K562 (cell line): ENCODE results near the gene PLK4. TPM values are rescaled to one million over a fixed set of nuclear protein-coding genes. Genes with fewer than 3 reads are reported as not detected.
A peak's percentile ranks its signal among the peaks of the same experiment; 100 is the strongest.
"Not testable (repeated sequence)": the region's sequence is repeated elsewhere in the genome, so short reads cannot be mapped to it uniquely, and the experiment has no call there.

Experiments used
- ATAC-seq: fragments of 200-7000 bp; cut with Tn5 transposase; 3 replicates; pipeline ENCODE4 v1.9.1; 2020; ENCODE audit warnings: moderate library complexity
- BruUV-seq: library from RNA; stranded (reverse); fragments of 400-500 nt; replicated peaks from 2 replicates; lab custom pipeline; 2021; lab: Mats Ljungman, UMichigan
- CTCF ChIA-PET: fragments of 300-600 bp; formaldehyde crosslinking; extraction: SDS; loops from one replicate; lab custom pipeline; 2021; ENCODE audit warnings: low intra/inter-chr PET ratio; lab: Yijun Ruan, JAX
- POLR2A ChIA-PET: fragments of 300-600, 350-650 bp; sonication (Branson Sonifier 250); formaldehyde crosslinking; extraction: SDS; loops from one replicate; lab custom pipeline; 2021; ENCODE audit warnings: antibody characterized with exemption, inconsistent platforms; lab: Yijun Ruan, JAX
- DNase-seq, 4 experiments: peaks; one replicate each; pipeline versions ENCODE4 v3.0.0 to v3.0.0-alpha.2; 2011 to 2018; ENCODE audit warnings: low spot score in 3 of 4, mixed read lengths in 3 of 4; ENCODE audit errors: extremely low read depth in 1 of 4
- FAIRE-seq: peaks from 2 replicates; lab custom pipeline; 2011; peaks lifted over from hg19 to GRCh38; lab: Jason Lieb, UNC
- H2AFZ ChIP-seq: 2 replicates; pipeline ENCODE4 v1.6.0; 2011; ENCODE audit warnings: low read depth, low read length, control low read depth, inconsistent platforms
- H3K27ac ChIP-seq: fragments of 200-600 bp; 3 replicates; pipeline ENCODE4 v1.8.0; 2011; ENCODE audit warnings: low read depth, mild to moderate bottlenecking, control low read depth, inconsistent platforms, low read length, moderate library complexity, mixed read lengths; ENCODE audit errors: extremely low read depth
- H3K27me3 ChIP-seq, 2 experiments: fragments of 300-600 bp in 1 of 2; 2 replicates in 1 of 2; 3 replicates in 1 of 2; pipeline versions ENCODE4 v1.6.0 to v1.8.0; 2011; ENCODE audit warnings: inconsistent platforms in 2 of 2, low read length in 2 of 2, mild to moderate bottlenecking in 1 of 2, mixed read lengths in 1 of 2, moderate library complexity in 1 of 2; ENCODE audit not compliant: control insufficient read depth in 2 of 2, insufficient read depth in 2 of 2
- H3K36me3 ChIP-seq: fragments of 300-600 bp; 3 replicates; pipeline ENCODE4 v1.8.0; 2011; ENCODE audit warnings: mild to moderate bottlenecking, low read length, inconsistent platforms; ENCODE audit not compliant: control insufficient read depth, insufficient read depth
- H3K4me1 ChIP-seq, 2 experiments: fragments of 200-600 bp in 1 of 2; replicated peaks in 1 of 2; 2 replicates in 1 of 2; 3 replicates in 1 of 2; pipeline versions ENCODE4 v1.5.1 to v1.8.0; 2011; ENCODE audit warnings: inconsistent platforms in 2 of 2, low read length in 2 of 2, mild to moderate bottlenecking in 1 of 2, mixed read lengths in 1 of 2, moderate library complexity in 1 of 2; ENCODE audit not compliant: control insufficient read depth in 2 of 2, insufficient read depth in 2 of 2
- H3K4me2 ChIP-seq: 2 replicates; pipeline ENCODE4 v1.6.1; 2011; ENCODE audit warnings: low read length, control low read depth, inconsistent platforms, mixed read lengths; ENCODE audit not compliant: insufficient read depth
- H3K4me3 ChIP-seq: fragments of 200-600 bp; sonication (generic), shearing (Covaris generic); 2 replicates; pipeline ENCODE4 v1.5.1; 2016; ENCODE audit warnings: control low read depth, inconsistent platforms
- H3K79me2 ChIP-seq: fragments of 200-600 bp; 3 replicates; pipeline ENCODE4 v1.8.0; 2011; ENCODE audit warnings: low read length, inconsistent platforms; ENCODE audit not compliant: control insufficient read depth, insufficient read depth
- H3K9ac ChIP-seq, 2 experiments: 2 replicates each; pipeline versions ENCODE4 v1.6.0 to v1.6.1; 2011; ENCODE audit warnings: low read depth in 2 of 2, low read length in 2 of 2, control low read depth in 1 of 2, inconsistent platforms in 1 of 2, mild to moderate bottlenecking in 1 of 2, mixed read lengths in 1 of 2; ENCODE audit not compliant: insufficient read depth in 1 of 2
- H3K9me1 ChIP-seq: one replicate; pipeline ENCODE4 v1.6.0; 2011; ENCODE audit warnings: inconsistent platforms, mild to moderate bottlenecking, low read length, moderate library complexity; ENCODE audit not compliant: control insufficient read depth, insufficient read depth
- H3K9me3 ChIP-seq: replicated peaks from 2 replicates; pipeline ENCODE4 v1.5.1; 2011; ENCODE audit warnings: low read depth, low read length, inconsistent platforms; ENCODE audit not compliant: control insufficient read depth, insufficient read depth
- H4K20me1 ChIP-seq: replicated peaks from 2 replicates; pipeline ENCODE4 v1.6.1; 2011; ENCODE audit warnings: low read length, inconsistent platforms, mixed read lengths; ENCODE audit not compliant: control insufficient read depth, insufficient read depth
- BCOR ChIP-seq: fragments of 450-650 bp; IDR thresholded peaks from 2 replicates; pipeline ENCODE4 v1.6.1; 2016
- HDAC2 ChIP-seq: fragments of 450-650 bp; IDR thresholded peaks from 2 replicates; pipeline ENCODE4 v1.6.1; 2016; ENCODE audit warnings: mild to moderate bottlenecking
- KDM1A ChIP-seq, 2 experiments: fragments of 450-650 bp; IDR thresholded peaks; 2 replicates each; pipeline ENCODE4 v1.6.1; 2016; ENCODE audit warnings: mild to moderate bottlenecking in 2 of 2
- POLR2A ChIP-seq: fragments of 450-650 bp; conservative IDR thresholded peaks from 2 replicates; pipeline ENCODE4 v1.6.1; 2016
- RBM25 ChIP-seq: fragments of 200-400 bp; formaldehyde crosslinking; IDR thresholded peaks from 2 replicates; pipeline ENCODE4 v1.6.1; 2018; ENCODE audit warnings: low read length, low read depth, moderate library complexity; ENCODE audit not compliant: severe bottlenecking
- SMARCA5 ChIP-seq: fragments of 450-650 bp; IDR thresholded peaks from 2 replicates; pipeline ENCODE4 v1.6.1; 2016
- ZNF146 ChIP-seq: IDR thresholded peaks from one replicate; pipeline ENCODE4 v1.6.1; 2018; ENCODE audit warnings: missing compliant biosample characterization; ENCODE audit not compliant: unreplicated experiment
- WGBS: fragments of 100-300 bp; shearing (Covaris generic); methylation state at CpG from one replicate; pipeline ENCODE4 v1.1.6; 2016; ENCODE audit warnings: low coverage, mixed read lengths; ENCODE audit not compliant: insufficient coverage; ENCODE audit errors: missing lambda C conversion rate; 5-methylcytosine and 5-hydroxymethylcytosine counted together
- in situ Hi-C: fragments of 300-500 bp; cut with MboI; formaldehyde crosslinking; loops from 4 replicates; pipeline ENCODE4 v1.15.0; 2018; ENCODE audit warnings: inconsistent platforms, mixed read lengths
- intact Hi-C: fragments of 100-400 bp; cut with micrococcal nuclease; formaldehyde crosslinking; loops from 2 replicates; pipeline ENCODE4 v1.14.2; 2022
- polyA plus RNA-seq, 8 experiments: library from polyadenylated mRNA; depleted of rRNA in 4 of 8; stranded (reverse) in 5 of 8; unstranded in 3 of 8; fragments of >200 nt; fragmentation: Nextera tagmentation in 2 of 8; fragmentation: Illumina TruSeq in 1 of 8; extraction: Ambion mirVana in 2 of 8; extraction: Trizol in 1 of 8; gene quantifications; 2 replicates each; pipeline versions ENCODE4 v1.2.1 to v1.2.3, GENCODE V29; 2011 to 2014; ENCODE audit warnings: inconsistent platforms in 1 of 8, missing spikeins in 1 of 8
- total RNA-seq, 7 experiments: library from RNA; depleted of rRNA in 6 of 7; stranded (reverse); fragments of >200 nt in 6 of 7; fragmentation: Illumina TruSeq in 2 of 7; extraction: Trizol in 2 of 7; gene quantifications; 2 replicates each; pipeline versions ENCODE4 v1.2.1 to v1.2.3, GENCODE V29; 2011 to 2021; ENCODE audit warnings: low replicate concordance in 1 of 7
- TF ChIP-seq, protein P1 (sequence below): fragments of 450-650 bp; IDR thresholded peaks from 2 replicates; pipeline ENCODE4 v1.6.1; 2016; ENCODE audit warnings: mild to moderate bottlenecking

Gene PLK4
- total and polyA plus RNA-seq, 9 of the 15 experiments (the other 6 are each of a cell fraction or from before 2014, with no cell fraction given): 16.2 to 95.3 (median 54.3) TPM

DNA sequence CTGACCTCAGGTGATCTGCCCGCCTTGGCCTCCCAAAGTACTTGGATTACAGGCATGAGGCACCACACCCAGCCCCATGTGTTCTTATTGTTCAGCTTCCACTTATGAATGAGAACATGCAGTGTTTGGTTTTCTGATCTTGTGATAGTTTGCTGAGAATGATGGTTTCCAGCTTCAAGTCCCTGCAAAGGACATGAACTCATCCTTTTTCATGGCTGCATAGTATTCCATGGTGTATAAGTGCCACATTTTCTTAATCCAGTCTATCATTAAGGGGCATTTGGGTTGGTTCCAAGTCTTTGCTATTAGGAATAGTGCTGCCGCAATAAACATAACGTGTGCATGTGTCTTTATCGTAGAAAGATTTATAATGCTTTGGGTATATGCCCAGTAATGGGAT lies 19.0 kb downstream of the PLK4 start:
- H3K79me2 ChIP-seq, BruUV-seq, DNase-seq, H3K4me2 ChIP-seq, CTCF ChIA-PET, H3K9me3 ChIP-seq, H3K27me3 ChIP-seq, H3K27ac ChIP-seq, H3K4me1 ChIP-seq, H4K20me1 ChIP-seq, intact Hi-C loops, ATAC-seq, H3K4me3 ChIP-seq, POLR2A ChIA-PET, H3K9ac ChIP-seq, H2AFZ ChIP-seq, in situ Hi-C loops, H3K9me1 ChIP-seq, FAIRE-seq: not testable (repeated sequence)
- TF ChIP-seq KDM1A (IDR thresholded peaks at IDR 0.05) (peak; percentile 53 to 77), BCOR (peak; percentile 84), HDAC2 (0 out of 2 replicates have a peak, but pooled peaks have one; percentile 21), ZNF146 (CRISPR knock-in tag) (peak; percentile 100), RBM25 (peak; percentile 79), POLR2A (peak; percentile 62), SMARCA5 (0 out of 2 replicates have a peak, but pooled peaks have one; percentile 51)
- TF ChIP-seq, protein P1, sequence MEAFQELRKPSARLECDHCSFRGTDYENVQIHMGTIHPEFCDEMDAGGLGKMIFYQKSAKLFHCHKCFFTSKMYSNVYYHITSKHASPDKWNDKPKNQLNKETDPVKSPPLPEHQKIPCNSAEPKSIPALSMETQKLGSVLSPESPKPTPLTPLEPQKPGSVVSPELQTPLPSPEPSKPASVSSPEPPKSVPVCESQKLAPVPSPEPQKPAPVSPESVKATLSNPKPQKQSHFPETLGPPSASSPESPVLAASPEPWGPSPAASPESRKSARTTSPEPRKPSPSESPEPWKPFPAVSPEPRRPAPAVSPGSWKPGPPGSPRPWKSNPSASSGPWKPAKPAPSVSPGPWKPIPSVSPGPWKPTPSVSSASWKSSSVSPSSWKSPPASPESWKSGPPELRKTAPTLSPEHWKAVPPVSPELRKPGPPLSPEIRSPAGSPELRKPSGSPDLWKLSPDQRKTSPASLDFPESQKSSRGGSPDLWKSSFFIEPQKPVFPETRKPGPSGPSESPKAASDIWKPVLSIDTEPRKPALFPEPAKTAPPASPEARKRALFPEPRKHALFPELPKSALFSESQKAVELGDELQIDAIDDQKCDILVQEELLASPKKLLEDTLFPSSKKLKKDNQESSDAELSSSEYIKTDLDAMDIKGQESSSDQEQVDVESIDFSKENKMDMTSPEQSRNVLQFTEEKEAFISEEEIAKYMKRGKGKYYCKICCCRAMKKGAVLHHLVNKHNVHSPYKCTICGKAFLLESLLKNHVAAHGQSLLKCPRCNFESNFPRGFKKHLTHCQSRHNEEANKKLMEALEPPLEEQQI: peak; percentile 39; the same call in 1 of the 2 replicates
- 98% methylated on average over 4 of the region's 4 CpGs for WGBS
- peaks cover 41% of the 10 kb centered on the region for H3K36me3 ChIP-seq
